ENCODE results near the gene GPC2. TPM values are rescaled to one million over a fixed set of nuclear protein-coding genes. Genes with fewer than 3 reads are reported as not detected.
A peak's percentile ranks its signal among the peaks of the same experiment; 100 is the strongest.
"Not testable (repeated sequence)": the region's sequence is repeated elsewhere in the genome, so short reads cannot be mapped to it uniquely, and the experiment has no call there.

GPC2 gene
- total RNA-seq, 1 donor from 2014 or later, result 65.2 TPM

GRCh38 chr7:100148559-100149328, 28.4 kb downstream of the GPC2 start, which contains the start of gene LAMTOR4:
LAMTOR4 (plus strand) TSS chr7:100148918; CDS start chr7:100148973, 55 bp downstream.
- H3K9me3 Mint-ChIP-seq (ENCODE audit: low read depth), result no peaks in the 10 kb centered on the region
- TF ChIP-seq CTCF (IDR thresholded peaks at IDR 0.05; ENCODE audit: unreplicated experiment), result peak; percentile 18
- H3K27me3 Mint-ChIP-seq, result no peaks in the 10 kb centered on the region
- peaks cover 11% of the 10 kb centered on the region for H3K4me1 Mint-ChIP-seq (ENCODE audit: low read depth)
- peak; percentile 95 for DNase-seq (ENCODE audit: low spot score, unreplicated experiment)
- H3K27ac Mint-ChIP-seq, result peak within 1 kb of the TSS; percentile 93
- peak within 1 kb of the TSS; percentile 99 for H3K4me3 Mint-ChIP-seq (ENCODE audit: low read depth)
- peaks cover 9% of the 10 kb centered on the region for H3K36me3 Mint-ChIP-seq (ENCODE audit: insufficient read depth)

GRCh38 chr7:100148225-100148558, 29.0 kb downstream of the GPC2 start:
- no peak for DNase-seq (ENCODE audit: low spot score, unreplicated experiment)
- Mint-ChIP-seq H3K27ac (peak overlapping the region; percentile 93), H3K36me3 (ENCODE audit: insufficient read depth) (peaks cover 9% of the 10 kb centered on the region), H3K9me3 (ENCODE audit: low read depth) (no peaks in the 10 kb centered on the region), H3K4me1 (ENCODE audit: low read depth) (peaks cover 11% of the 10 kb centered on the region), H3K27me3 (no peaks in the 10 kb centered on the region), H3K4me3 (ENCODE audit: low read depth) (peak overlapping the region; percentile 99)
- TF ChIP-seq CTCF (IDR thresholded peaks at IDR 0.05; ENCODE audit: unreplicated experiment), result no peak

GRCh38 chr7:100147278-100147677, 29.9 kb downstream of the GPC2 start:
- Mint-ChIP-seq H3K36me3 (ENCODE audit: insufficient read depth) (peaks cover 5% of the 10 kb centered on the region), H3K27me3 (no peaks in the 10 kb centered on the region)

GRCh38 chr7:100146350-100146749, 30.8 kb downstream of the GPC2 start:
- H3K4me1 Mint-ChIP-seq (ENCODE audit: low read depth), result peaks cover 11% of the 10 kb centered on the region
- not testable (repeated sequence) for H3K9me3 Mint-ChIP-seq (ENCODE audit: low read depth); H3K36me3 Mint-ChIP-seq (ENCODE audit: insufficient read depth); H3K4me3 Mint-ChIP-seq (ENCODE audit: low read depth); H3K27me3 Mint-ChIP-seq; H3K27ac Mint-ChIP-seq; DNase-seq (ENCODE audit: low spot score, unreplicated experiment)

More at GRCh38 chr7:100147278-100147677, 29.9 kb downstream of the GPC2 start:
- TF ChIP-seq CTCF (IDR thresholded peaks at IDR 0.05; ENCODE audit: unreplicated experiment), result no peak
- no peak for DNase-seq (ENCODE audit: low spot score, unreplicated experiment)
- Mint-ChIP-seq H3K4me1 (ENCODE audit: low read depth) (peaks cover 11% of the 10 kb centered on the region), H3K9me3 (ENCODE audit: low read depth) (no peaks in the 10 kb centered on the region), H3K27ac (no peak overlapping the region), H3K4me3 (ENCODE audit: low read depth) (no peak overlapping the region)

- Mint-ChIP-seq H3K36me3 (ENCODE audit: insufficient read depth) (no peaks in the 10 kb centered on the region), H3K27me3 (peaks cover 5% of the 10 kb centered on the region), H3K9me3 (ENCODE audit: low read depth) (no peaks in the 10 kb centered on the region), H3K4me3 (ENCODE audit: low read depth) (no peak overlapping the region), H3K27ac (no peak overlapping the region), H3K4me1 (ENCODE audit: low read depth) (no peaks in the 10 kb centered on the region)
- no peak for TF ChIP-seq CTCF (IDR thresholded peaks at IDR 0.05; ENCODE audit: unreplicated experiment)
- DNase-seq (ENCODE audit: low spot score, unreplicated experiment), result no peak
Measured at GRCh38 chr7:100142461-100142860, 34.7 kb downstream of the GPC2 start.

- Mint-ChIP-seq H3K9me3 (ENCODE audit: low read depth) (no peaks in the 10 kb centered on the region), H3K27me3 (peaks cover 5% of the 10 kb centered on the region), H3K36me3 (ENCODE audit: insufficient read depth) (no peaks in the 10 kb centered on the region)
Measured at GRCh38 chr7:100141555-100141949, 35.6 kb downstream of the GPC2 start.

More at GRCh38 chr7:100141555-100141949, 35.6 kb downstream of the GPC2 start:
- Mint-ChIP-seq H3K27ac (no peak overlapping the region), H3K4me1 (ENCODE audit: low read depth) (no peaks in the 10 kb centered on the region), H3K4me3 (ENCODE audit: low read depth) (no peak overlapping the region)
- no peak for DNase-seq (ENCODE audit: low spot score, unreplicated experiment)
- TF ChIP-seq CTCF (IDR thresholded peaks at IDR 0.05; ENCODE audit: unreplicated experiment), result no peak
